ENCODE data around the gene SDCBP2.

SDCBP2 gene

GRCh38 chr20:1272368-1273100 is 56.4 kb downstream of the SDCBP2 start:
- DNase-seq (ENCODE audit: low read depth), result no peak

GRCh38 chr20:1269850-1270249 is 59.1 kb downstream of the SDCBP2 start:
- no peak for DNase-seq (ENCODE audit: low read depth)

- DNase-seq (ENCODE audit: low read depth), result no peak
These were observed 59.7 kb downstream of the SDCBP2 start for GRCh38 chr20:1269235-1269634.

GRCh38 chr20:1267809-1268374 is 61.0 kb downstream of the SDCBP2 start:
- no peak for DNase-seq (ENCODE audit: low read depth)

- DNase-seq (ENCODE audit: low read depth), result no peak
These were observed 61.8 kb downstream of the SDCBP2 start for GRCh38 chr20:1267161-1267560.

GRCh38 chr20:1266167-1266973 is 62.6 kb downstream of the SDCBP2 start, which contains the start of gene SNPH:
TSS of gene SNPH (plus strand) at chr20:1266294. CDS start at chr20:1296240, 29,946 bp downstream.
- DNase-seq (ENCODE audit: low read depth), result peak; percentile 48

GRCh38 chr20:1265916-1266166 is 63.1 kb downstream of the SDCBP2 start:
- no peak for DNase-seq (ENCODE audit: low read depth)

- no peak for DNase-seq (ENCODE audit: low read depth)
These were observed 63.6 kb downstream of the SDCBP2 start for GRCh38 chr20:1265226-1265915.

GRCh38 chr20:1264727-1265126 is 64.2 kb downstream of the SDCBP2 start:
- DNase-seq (ENCODE audit: low read depth), result no peak

- no peak for DNase-seq (ENCODE audit: low read depth)
These were observed 65.1 kb downstream of the SDCBP2 start for GRCh38 chr20:1263853-1264252.
